ENCODE data around the gene GALNT9.

DNA sequence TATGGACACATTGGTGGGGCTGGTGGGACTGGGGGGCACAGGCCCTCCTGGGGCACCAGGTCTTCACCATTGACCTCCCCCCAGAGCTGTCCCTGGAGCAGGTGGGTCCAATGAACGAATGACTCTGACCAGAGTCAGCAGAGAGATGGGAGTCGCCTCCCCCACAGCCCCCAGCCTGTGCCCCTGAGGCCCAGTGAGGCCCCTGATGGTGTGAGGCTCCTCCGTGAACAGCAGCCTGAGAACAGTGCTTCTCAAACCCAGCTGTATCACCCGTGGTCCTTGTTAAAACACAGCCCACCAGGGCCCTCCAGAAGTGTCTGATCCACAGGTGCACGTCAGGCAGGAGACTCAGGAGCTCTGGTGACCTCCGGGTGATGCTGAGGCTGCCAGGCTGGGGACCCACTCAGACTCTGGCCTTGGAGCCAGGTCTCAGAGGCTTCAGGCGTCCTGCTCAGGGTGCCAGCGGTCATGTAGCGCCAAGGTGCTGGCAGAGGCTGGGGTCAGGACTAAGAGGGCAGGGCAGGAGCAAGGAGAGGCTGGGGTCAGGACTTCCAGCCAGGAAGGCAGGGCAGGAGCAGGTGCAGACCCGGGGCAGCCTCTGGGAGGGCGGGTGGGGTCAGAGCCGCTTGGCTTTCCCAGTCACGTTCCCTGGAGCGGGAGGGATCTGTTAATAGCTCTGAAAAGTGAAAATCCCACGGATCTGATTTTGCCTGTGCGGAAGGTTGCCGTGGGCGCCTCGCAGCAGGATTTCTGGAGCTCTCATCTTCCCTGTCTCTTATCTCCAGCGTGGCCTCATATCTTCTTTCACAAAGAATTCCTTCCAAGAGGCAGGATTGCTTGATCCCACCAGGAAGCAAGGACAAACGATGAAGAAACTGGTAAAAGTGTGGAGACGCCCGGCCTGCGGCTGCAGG lies 35.0 kb downstream of the GALNT9 start:
- no peak for TF ChIP-seq POLR2A (IDR thresholded peaks at IDR 0.05; ENCODE audit: low read length)
- TF ChIP-seq MAX (IDR thresholded peaks at IDR 0.05) = no peak
- no peak for TF ChIP-seq POLR2AphosphoS2 (conservative IDR thresholded peaks at IDR 0.05; ENCODE audit: low read length)
- TF ChIP-seq, protein P1, sequence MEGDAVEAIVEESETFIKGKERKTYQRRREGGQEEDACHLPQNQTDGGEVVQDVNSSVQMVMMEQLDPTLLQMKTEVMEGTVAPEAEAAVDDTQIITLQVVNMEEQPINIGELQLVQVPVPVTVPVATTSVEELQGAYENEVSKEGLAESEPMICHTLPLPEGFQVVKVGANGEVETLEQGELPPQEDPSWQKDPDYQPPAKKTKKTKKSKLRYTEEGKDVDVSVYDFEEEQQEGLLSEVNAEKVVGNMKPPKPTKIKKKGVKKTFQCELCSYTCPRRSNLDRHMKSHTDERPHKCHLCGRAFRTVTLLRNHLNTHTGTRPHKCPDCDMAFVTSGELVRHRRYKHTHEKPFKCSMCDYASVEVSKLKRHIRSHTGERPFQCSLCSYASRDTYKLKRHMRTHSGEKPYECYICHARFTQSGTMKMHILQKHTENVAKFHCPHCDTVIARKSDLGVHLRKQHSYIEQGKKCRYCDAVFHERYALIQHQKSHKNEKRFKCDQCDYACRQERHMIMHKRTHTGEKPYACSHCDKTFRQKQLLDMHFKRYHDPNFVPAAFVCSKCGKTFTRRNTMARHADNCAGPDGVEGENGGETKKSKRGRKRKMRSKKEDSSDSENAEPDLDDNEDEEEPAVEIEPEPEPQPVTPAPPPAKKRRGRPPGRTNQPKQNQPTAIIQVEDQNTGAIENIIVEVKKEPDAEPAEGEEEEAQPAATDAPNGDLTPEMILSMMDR (IDR thresholded peaks at IDR 0.05) = no peak
- TF ChIP-seq, protein P2, sequence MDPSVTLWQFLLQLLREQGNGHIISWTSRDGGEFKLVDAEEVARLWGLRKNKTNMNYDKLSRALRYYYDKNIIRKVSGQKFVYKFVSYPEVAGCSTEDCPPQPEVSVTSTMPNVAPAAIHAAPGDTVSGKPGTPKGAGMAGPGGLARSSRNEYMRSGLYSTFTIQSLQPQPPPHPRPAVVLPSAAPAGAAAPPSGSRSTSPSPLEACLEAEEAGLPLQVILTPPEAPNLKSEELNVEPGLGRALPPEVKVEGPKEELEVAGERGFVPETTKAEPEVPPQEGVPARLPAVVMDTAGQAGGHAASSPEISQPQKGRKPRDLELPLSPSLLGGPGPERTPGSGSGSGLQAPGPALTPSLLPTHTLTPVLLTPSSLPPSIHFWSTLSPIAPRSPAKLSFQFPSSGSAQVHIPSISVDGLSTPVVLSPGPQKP (IDR thresholded peaks at IDR 0.05; ENCODE audit: low read depth, low read length) = no peak
- TF ChIP-seq ZNF302 (CRISPR knock-in tag; IDR thresholded peaks at IDR 0.05) = no peak
- TF ChIP-seq RCOR1 (IDR thresholded peaks at IDR 0.05; ENCODE audit: low read depth, low read length) = no peak
- TF ChIP-seq ZC3H11A (IDR thresholded peaks at IDR 0.05) = no peak
- TF ChIP-seq HOXA7 (CRISPR knock-in tag; IDR thresholded peaks at IDR 0.05) = no peak
- TF ChIP-seq CHD2 (IDR thresholded peaks at IDR 0.05; ENCODE audit: low read length, partially characterized antibody) = no peak
- TF ChIP-seq JUNB (IDR thresholded peaks at IDR 0.05) = no peak
- no peak for TF ChIP-seq NR3C1 (IDR thresholded peaks at IDR 0.05)

Measured in A549 (cell line).